K562 (cell line): ENCODE data around the gene MAPRE2.

Experiments used
- GTF2A2 ChIP-seq: IDR thresholded peaks from 2 replicates; pipeline ENCODE4 v1.6.1; 2016; ENCODE audit warnings: mild to moderate bottlenecking, missing genetic modification characterization, missing compliant biosample characterization
- JUND ChIP-seq, 2 experiments: IDR thresholded peaks; 2 replicates in 1 of 2; 3 replicates in 1 of 2; pipeline ENCODE4 v1.6.1; 2011; ENCODE audit warnings: borderline replicate concordance in 2 of 2, low read depth in 2 of 2, low read length in 2 of 2, improper control_type of control experiment in 1 of 2, missing biosample characterization in 1 of 2, missing genetic modification characterization in 1 of 2, missing genetic modification reagents in 1 of 2
- LARP7 ChIP-seq: fragments of 450-650 bp; IDR thresholded peaks from 2 replicates; pipeline ENCODE4 v1.6.1; 2016
- MCM7 ChIP-seq, 2 experiments: fragments of 450-650 bp; IDR thresholded peaks; 2 replicates each; pipeline ENCODE4 v1.6.1; 2016 to 2018
- RFX5 ChIP-seq: IDR thresholded peaks from 2 replicates; pipeline ENCODE4 v1.6.1; 2011; ENCODE audit warnings: low read depth, mild to moderate bottlenecking, improper control_type of control experiment, low read length
- SMAD3 ChIP-seq: fragments of 450-650 bp; formaldehyde crosslinking; conservative IDR thresholded peaks from 2 replicates; pipeline ENCODE4 v1.4.0; 2020; ENCODE audit warnings: mild to moderate bottlenecking
- SMAD4 ChIP-seq: fragments of 250-450 bp; sonication (Bioruptor Pico); conservative IDR thresholded peaks from 2 replicates; pipeline ENCODE4 v1.8.0; 2021; ENCODE audit warnings: inconsistent platforms, mild to moderate bottlenecking, moderate library complexity
- ZBTB7A ChIP-seq: IDR thresholded peaks from 2 replicates; pipeline ENCODE4 v1.6.1; 2011; ENCODE audit warnings: low read depth, mild to moderate bottlenecking, low read length, moderate library complexity, borderline replicate concordance; ENCODE audit not compliant: control insufficient read depth
- ZNF75A ChIP-seq: fragments of 450-650 bp; formaldehyde crosslinking; IDR thresholded peaks from 2 replicates; pipeline ENCODE4 v1.4.0; 2020; ENCODE audit warnings: mild to moderate bottlenecking
- TF ChIP-seq, protein P1 (sequence below): fragments of 250-450 bp; sonication (Bioruptor Pico); IDR thresholded peaks from 2 replicates; pipeline ENCODE4 v1.4.0; 2020; ENCODE audit warnings: mild to moderate bottlenecking, moderate library complexity
- TF ChIP-seq, protein P2 (sequence below), 2 experiments: fragments of 200-800 bp in 1 of 2; sonication (Bioruptor generic) in 1 of 2; sonication (generic) in 1 of 2; formaldehyde crosslinking in 1 of 2; IDR thresholded peaks in 1 of 2; conservative IDR thresholded peaks in 1 of 2; 2 replicates each; pipeline versions ENCODE4 v1.5.0 to v1.6.1; 2016 to 2020; ENCODE audit warnings: missing compliant biosample characterization in 1 of 2, missing genetic modification characterization in 1 of 2, missing genetic modification reagents in 1 of 2
- TF ChIP-seq, protein P3 (sequence below): fragments of 450-650 bp; formaldehyde crosslinking; IDR thresholded peaks from 2 replicates; pipeline ENCODE4 v1.4.0; 2020; ENCODE audit warnings: mild to moderate bottlenecking, moderate library complexity

DNA sequence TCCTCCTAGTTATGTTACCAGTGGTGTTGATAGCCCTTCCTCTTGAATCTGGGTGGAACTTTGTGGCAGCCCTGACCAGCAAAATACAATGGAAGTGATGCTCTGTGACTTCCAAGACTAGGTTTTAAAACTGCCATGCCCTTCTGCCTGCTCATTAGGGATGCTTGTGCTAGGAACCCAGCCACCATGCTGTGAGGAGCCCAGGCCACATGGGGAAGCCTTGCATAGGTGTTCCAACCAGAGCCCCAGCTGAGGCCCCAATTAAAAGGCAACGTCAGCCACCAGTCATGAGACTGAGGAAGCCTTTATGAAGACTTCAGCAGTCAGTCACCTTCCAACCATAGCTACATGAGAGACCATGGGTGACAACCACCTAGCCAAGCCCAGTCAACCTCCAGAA lies 14.0 kb upstream of the MAPRE2 start:
- TF ChIP-seq, protein P1, sequence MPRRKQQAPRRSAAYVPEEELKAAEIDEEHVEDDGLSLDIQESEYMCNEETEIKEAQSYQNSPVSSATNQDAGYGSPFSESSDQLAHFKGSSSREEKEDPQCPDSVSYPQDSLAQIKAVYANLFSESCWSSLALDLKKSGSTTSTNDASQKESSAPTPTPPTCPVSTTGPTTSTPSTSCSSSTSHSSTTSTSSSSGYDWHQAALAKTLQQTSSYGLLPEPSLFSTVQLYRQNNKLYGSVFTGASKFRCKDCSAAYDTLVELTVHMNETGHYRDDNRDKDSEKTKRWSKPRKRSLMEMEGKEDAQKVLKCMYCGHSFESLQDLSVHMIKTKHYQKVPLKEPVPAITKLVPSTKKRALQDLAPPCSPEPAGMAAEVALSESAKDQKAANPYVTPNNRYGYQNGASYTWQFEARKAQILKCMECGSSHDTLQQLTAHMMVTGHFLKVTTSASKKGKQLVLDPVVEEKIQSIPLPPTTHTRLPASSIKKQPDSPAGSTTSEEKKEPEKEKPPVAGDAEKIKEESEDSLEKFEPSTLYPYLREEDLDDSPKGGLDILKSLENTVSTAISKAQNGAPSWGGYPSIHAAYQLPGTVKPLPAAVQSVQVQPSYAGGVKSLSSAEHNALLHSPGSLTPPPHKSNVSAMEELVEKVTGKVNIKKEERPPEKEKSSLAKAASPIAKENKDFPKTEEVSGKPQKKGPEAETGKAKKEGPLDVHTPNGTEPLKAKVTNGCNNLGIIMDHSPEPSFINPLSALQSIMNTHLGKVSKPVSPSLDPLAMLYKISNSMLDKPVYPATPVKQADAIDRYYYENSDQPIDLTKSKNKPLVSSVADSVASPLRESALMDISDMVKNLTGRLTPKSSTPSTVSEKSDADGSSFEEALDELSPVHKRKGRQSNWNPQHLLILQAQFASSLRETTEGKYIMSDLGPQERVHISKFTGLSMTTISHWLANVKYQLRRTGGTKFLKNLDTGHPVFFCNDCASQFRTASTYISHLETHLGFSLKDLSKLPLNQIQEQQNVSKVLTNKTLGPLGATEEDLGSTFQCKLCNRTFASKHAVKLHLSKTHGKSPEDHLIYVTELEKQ (CRISPR knock-in tag): no peak
- TF ChIP-seq ZNF75A (CRISPR knock-in tag): no peak
- TF ChIP-seq SMAD3 (CRISPR knock-in tag): no peak
- TF ChIP-seq LARP7: no peak
- no peak for TF ChIP-seq RFX5
- no peak for TF ChIP-seq MCM7 (IDR thresholded peaks at IDR 0.05)
- TF ChIP-seq, protein P2, sequence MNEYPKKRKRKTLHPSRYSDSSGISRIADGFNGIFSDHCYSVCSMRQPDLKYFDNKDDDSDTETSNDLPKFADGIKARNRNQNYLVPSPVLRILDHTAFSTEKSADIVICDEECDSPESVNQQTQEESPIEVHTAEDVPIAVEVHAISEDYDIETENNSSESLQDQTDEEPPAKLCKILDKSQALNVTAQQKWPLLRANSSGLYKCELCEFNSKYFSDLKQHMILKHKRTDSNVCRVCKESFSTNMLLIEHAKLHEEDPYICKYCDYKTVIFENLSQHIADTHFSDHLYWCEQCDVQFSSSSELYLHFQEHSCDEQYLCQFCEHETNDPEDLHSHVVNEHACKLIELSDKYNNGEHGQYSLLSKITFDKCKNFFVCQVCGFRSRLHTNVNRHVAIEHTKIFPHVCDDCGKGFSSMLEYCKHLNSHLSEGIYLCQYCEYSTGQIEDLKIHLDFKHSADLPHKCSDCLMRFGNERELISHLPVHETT (CRISPR knock-in tag; conservative IDR thresholded peaks at IDR 0.05 in 1 of 2, IDR thresholded peaks at IDR 0.05 in 1 of 2): no peak
- no peak for TF ChIP-seq GTF2A2 (tag)
- no peak for TF ChIP-seq ZBTB7A
- TF ChIP-seq, protein P3, sequence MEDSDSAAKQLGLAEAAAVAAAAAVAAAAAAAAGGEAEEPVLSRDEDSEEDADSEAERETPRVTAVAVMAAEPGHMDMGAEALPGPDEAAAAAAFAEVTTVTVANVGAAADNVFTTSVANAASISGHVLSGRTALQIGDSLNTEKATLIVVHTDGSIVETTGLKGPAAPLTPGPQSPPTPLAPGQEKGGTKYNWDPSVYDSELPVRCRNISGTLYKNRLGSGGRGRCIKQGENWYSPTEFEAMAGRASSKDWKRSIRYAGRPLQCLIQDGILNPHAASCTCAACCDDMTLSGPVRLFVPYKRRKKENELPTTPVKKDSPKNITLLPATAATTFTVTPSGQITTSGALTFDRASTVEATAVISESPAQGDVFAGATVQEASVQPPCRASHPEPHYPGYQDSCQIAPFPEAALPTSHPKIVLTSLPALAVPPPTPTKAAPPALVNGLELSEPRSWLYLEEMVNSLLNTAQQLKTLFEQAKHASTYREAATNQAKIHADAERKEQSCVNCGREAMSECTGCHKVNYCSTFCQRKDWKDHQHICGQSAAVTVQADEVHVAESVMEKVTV (CRISPR knock-in tag): no peak
- no peak for TF ChIP-seq JUND (IDR thresholded peaks at IDR 0.05; ENCODE audit: borderline replicate concordance, low read depth, low read length)
- TF ChIP-seq JUND (tag; IDR thresholded peaks at IDR 0.05; ENCODE audit: borderline replicate concordance, low read depth, low read length): no peak
- TF ChIP-seq SMAD4: no peak
